PC-3 (cell line): ENCODE results near the gene NIN.

Experiments
- EZH2 ChIP-seq: fragments of 300-600 bp; sonication (generic); IDR thresholded peaks from one replicate; pipeline ENCODE4 v1.6.1; 2017; ENCODE audit warnings: antibody characterized with exemption, mild to moderate bottlenecking, low read length; ENCODE audit not compliant: unreplicated experiment
- EZH2phosphoT487 ChIP-seq: fragments of 300-600 bp; sonication (generic); IDR thresholded peaks from 2 replicates; pipeline ENCODE4 v1.6.1; 2018; ENCODE audit warnings: mild to moderate bottlenecking, antibody characterized with exemption, low read length, borderline replicate concordance
- TF ChIP-seq, protein P1 (sequence below): fragments of 300-600 bp; sonication (generic); conservative IDR thresholded peaks from 2 replicates; pipeline ENCODE4 v1.5.1; 2017; ENCODE audit warnings: antibody characterized with exemption, low read depth, mild to moderate bottlenecking, low read length

DNA sequence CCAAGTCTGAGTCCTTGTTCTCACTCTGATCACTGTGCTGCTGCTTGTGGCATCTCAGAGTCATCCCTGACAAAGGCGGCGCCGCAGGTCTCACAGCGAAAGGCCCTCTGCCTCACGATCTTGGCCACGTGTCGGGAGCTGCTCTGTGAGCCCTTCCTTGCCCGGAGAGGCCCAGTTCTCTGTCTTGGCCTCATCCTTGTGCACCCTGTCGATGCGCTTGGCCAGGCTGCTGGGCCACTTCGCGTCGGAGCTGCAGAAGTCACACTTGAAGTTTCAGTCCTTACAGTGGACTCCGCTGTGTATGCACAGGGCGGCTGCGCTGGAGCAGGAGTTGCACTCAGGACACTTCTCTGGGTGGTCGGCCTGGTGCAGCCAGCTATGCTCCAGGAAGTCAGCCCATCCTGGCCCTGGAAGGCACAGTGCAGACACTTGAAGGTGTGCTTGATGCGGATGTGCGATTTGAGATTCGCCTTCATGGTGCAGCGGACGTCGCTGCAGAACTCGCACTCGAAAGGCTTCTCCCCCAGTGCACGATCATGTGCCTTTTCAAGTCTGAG, 126.4 kb downstream of the NIN start:
- TF ChIP-seq EZH2 (no peak), EZH2phosphoT487 (no peak)
- TF ChIP-seq, protein P1, sequence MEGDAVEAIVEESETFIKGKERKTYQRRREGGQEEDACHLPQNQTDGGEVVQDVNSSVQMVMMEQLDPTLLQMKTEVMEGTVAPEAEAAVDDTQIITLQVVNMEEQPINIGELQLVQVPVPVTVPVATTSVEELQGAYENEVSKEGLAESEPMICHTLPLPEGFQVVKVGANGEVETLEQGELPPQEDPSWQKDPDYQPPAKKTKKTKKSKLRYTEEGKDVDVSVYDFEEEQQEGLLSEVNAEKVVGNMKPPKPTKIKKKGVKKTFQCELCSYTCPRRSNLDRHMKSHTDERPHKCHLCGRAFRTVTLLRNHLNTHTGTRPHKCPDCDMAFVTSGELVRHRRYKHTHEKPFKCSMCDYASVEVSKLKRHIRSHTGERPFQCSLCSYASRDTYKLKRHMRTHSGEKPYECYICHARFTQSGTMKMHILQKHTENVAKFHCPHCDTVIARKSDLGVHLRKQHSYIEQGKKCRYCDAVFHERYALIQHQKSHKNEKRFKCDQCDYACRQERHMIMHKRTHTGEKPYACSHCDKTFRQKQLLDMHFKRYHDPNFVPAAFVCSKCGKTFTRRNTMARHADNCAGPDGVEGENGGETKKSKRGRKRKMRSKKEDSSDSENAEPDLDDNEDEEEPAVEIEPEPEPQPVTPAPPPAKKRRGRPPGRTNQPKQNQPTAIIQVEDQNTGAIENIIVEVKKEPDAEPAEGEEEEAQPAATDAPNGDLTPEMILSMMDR, result no peak
